GM12891 (cell line): Measurements from ENCODE around the gene NLGN1.

Experiments
- PAX5 ChIP-seq: IDR thresholded peaks from 2 replicates; pipeline ENCODE4 v1.6.1; 2011; ENCODE audit warnings: low read length, moderate library complexity, mild to moderate bottlenecking; ENCODE audit not compliant: insufficient read depth, severe bottlenecking
- POLR2A ChIP-seq: IDR thresholded peaks from 2 replicates; pipeline ENCODE4 v1.6.1; 2011; ENCODE audit warnings: low read depth, low read length, control low read depth
- POLR2AphosphoS5 ChIP-seq: IDR thresholded peaks from 2 replicates; pipeline ENCODE4 v1.6.1; 2011; ENCODE audit warnings: low read depth, low read length, control low read depth
- POU2F2 ChIP-seq: IDR thresholded peaks from 2 replicates; pipeline ENCODE4 v1.6.1; 2011; ENCODE audit warnings: low read depth, mild to moderate bottlenecking, control low read depth, low read length, moderate library complexity
- TAF1 ChIP-seq: IDR thresholded peaks from 2 replicates; pipeline ENCODE4 v1.6.1; 2011; ENCODE audit warnings: low read depth, low read length, control low read depth

- TF ChIP-seq POLR2AphosphoS5 (no peak), POLR2A (no peak), TAF1 (no peak), POU2F2 (no peak), PAX5 (no peak)
Observed at GRCh38 chr3:174061731-174062130, 664.2 kb downstream of the NLGN1 start.
